Measurements from ENCODE around the gene EXOC5.
"Not testable (repeated sequence)": the region's sequence is repeated elsewhere in the genome, so short reads cannot be mapped to it uniquely, and the experiment has no call there.

The EXOC5 gene

GRCh38 chr14:57254884-57255283 lies 13.8 kb downstream of the EXOC5 start:
- DNase-seq (ENCODE audit: low read depth) = no peak

- DNase-seq (ENCODE audit: low read depth) = no peak
Observed at GRCh38 chr14:57246933-57247657, 21.6 kb downstream of the EXOC5 start.

- DNase-seq (ENCODE audit: low read depth) = no peak
Observed at GRCh38 chr14:57245941-57246340, 22.8 kb downstream of the EXOC5 start.

GRCh38 chr14:57244106-57244505 lies 24.6 kb downstream of the EXOC5 start:
- DNase-seq (ENCODE audit: low read depth) = no peak

GRCh38 chr14:57243320-57243719 lies 25.4 kb downstream of the EXOC5 start:
- no peak for DNase-seq (ENCODE audit: low read depth)

GRCh38 chr14:57240115-57240514 lies 28.6 kb downstream of the EXOC5 start:
- DNase-seq (ENCODE audit: low read depth) = not testable (repeated sequence)

- DNase-seq (ENCODE audit: low read depth) = no peak
Observed at GRCh38 chr14:57232006-57232405, 36.7 kb downstream of the EXOC5 start.

- not testable (repeated sequence) for DNase-seq (ENCODE audit: low read depth)
Observed at GRCh38 chr14:57228320-57228719, 40.4 kb downstream of the EXOC5 start.

GRCh38 chr14:57227083-57227482 lies 41.6 kb downstream of the EXOC5 start:
- no peak for DNase-seq (ENCODE audit: low read depth)

- no peak for DNase-seq (ENCODE audit: low read depth)
Observed at GRCh38 chr14:57221931-57222330, 46.8 kb downstream of the EXOC5 start.

- DNase-seq (ENCODE audit: low read depth) = no peak
Observed at GRCh38 chr14:57212919-57213318, 55.8 kb downstream of the EXOC5 start.

- no peak for DNase-seq (ENCODE audit: low read depth)
Observed at GRCh38 chr14:57209561-57209960, 59.1 kb downstream of the EXOC5 start.

- DNase-seq (ENCODE audit: low read depth) = no peak
Observed at GRCh38 chr14:57205938-57206337, 62.8 kb downstream of the EXOC5 start.

GRCh38 chr14:57202672-57203071 lies 66.0 kb downstream of the EXOC5 start:
- not testable (repeated sequence) for DNase-seq (ENCODE audit: low read depth)

- DNase-seq (ENCODE audit: low read depth) = no peak
Observed at GRCh38 chr14:57199921-57200320, 68.8 kb downstream of the EXOC5 start.

- no peak for DNase-seq (ENCODE audit: low read depth)
Observed at GRCh38 chr14:57189070-57189469, 79.6 kb downstream of the EXOC5 start.

GRCh38 chr14:57182760-57183503 lies 85.8 kb downstream of the EXOC5 start:
- no peak for DNase-seq (ENCODE audit: low read depth)

GRCh38 chr14:57179273-57179672 lies 89.4 kb downstream of the EXOC5 start:
- DNase-seq (ENCODE audit: low read depth) = no peak

GRCh38 chr14:57174466-57174865 lies 94.2 kb downstream of the EXOC5 start:
- DNase-seq (ENCODE audit: low read depth) = no peak

- DNase-seq (ENCODE audit: low read depth) = no peak
Observed at GRCh38 chr14:57171903-57172302, 96.8 kb downstream of the EXOC5 start.

- DNase-seq (ENCODE audit: low read depth) = no peak
Observed at GRCh38 chr14:57171363-57171762, 97.3 kb downstream of the EXOC5 start.

GRCh38 chr14:57169901-57170300 lies 98.8 kb downstream of the EXOC5 start:
- DNase-seq (ENCODE audit: low read depth) = no peak

- DNase-seq (ENCODE audit: low read depth) = no peak
Observed at GRCh38 chr14:57168138-57168679, 100.5 kb downstream of the EXOC5 start.
